Measurements from ENCODE around the gene SPTLC2.

Gene SPTLC2

DNA sequence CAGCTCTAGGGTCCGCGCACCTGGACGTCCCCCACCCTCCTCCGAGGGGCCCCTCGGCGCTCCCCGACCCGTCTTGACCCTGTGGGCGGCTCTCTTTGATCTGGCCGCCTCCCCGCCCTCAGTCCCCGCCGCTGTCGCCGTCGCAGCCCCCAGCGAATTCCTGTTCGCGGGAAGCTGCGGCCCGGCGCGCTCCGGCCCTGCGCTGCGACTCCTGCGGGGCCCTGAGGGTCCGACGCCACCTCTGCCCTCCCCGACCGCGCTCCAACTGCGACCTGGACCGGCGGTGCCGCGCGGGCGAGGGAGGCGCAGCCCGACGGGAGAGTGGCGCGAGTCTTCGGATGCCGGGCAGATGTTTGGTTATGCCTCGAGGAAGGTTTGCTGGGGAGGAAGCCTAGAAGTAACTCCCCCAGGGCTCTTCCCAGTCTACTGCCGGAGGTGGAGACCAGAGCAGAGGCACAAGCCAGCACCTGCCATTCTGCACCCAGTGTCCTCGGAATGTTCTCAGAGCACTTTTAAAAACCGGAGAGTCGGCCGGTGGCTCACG lies 117.4 kb downstream of the SPTLC2 start:
- no peak for DNase-seq

DNA sequence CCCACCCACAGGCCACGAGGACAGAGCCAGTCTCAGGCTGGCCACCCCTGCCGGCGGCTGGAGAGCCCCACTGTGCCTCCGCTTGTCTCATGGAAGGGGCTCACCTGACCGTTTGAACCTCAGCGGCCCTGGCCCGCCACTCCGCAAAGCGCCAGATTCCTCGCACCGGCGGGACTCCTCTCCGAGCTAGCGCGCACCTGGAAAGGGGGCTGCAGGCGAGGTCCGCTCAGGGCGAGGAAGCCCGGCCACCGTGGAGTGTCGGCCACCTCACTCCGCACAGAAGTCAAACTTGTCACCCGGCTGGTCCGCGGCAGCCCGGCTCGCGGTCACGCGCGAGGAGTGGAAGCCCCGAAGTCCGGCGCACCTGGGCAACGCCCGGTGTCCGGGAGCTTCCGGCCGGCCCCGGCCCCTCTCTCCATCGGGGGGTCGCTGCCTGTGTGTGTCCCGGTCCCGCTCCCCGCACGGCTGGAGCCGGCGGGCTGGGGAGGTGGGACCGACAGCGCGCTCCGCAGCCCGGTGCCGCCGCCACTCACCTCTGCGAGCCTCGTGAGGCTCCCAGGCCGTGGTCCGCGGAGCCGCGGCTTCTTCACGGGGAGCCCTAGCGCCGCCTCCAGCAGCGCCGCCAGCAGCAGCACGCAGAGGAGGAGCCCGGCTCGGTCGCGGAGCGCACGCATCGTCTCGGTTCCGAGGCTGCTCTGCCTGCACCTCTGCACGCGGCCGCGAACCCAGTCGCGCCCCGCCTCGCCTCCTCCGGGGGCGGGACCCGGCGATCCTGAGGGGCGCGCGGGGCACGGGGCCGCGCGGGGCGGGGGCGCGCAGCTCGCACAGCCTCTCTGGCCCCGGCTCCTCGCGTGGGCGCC lies 118.1 kb downstream of the SPTLC2 start, which contains the start of gene ISM2:
TSS of gene ISM2 (minus strand) at position 697 of the 860 bp plus-strand sequence. CDS start at position 674, 23 bp downstream.
- DNase-seq: peak; percentile 36

DNA sequence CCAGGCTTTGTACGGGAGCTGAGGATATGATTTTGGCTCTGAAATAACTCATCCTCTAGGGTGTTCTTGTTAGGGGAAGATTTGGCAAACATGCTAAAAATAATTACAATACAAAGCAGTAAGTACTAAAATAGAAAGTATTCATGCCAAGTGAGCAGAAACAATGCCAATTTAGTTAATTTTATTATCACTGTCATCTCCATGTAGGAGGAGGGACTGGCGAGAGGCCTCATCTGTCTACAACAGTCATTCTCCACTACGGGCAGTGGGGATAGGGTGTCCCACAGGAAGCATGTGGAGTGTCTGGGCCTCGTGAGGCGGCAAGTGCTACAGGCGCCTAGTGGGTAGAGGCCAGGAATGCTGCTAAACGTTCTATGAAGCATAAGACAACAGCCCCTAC lies 121.1 kb downstream of the SPTLC2 start:
- no peak for DNase-seq

DNA sequence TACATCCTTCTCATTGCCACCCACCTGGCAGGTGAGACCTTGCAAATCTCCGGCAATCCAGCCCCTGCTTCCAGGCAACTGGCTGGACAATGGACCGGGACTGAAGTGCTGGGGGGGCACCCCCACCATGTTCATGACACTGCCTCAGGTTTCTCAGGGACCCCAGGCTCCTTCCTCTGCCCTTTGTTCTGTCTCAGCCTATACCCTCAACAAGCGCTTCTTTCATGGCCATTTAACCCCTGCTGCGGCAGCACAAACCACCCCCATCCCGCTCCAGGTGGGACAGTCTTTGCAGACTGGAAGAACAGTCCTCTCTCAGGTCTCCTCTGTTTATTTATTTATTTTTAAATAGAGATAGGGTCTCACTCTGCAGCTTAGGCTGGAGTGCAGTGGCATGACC lies 125.4 kb downstream of the SPTLC2 start:
- no peak for DNase-seq

DNA sequence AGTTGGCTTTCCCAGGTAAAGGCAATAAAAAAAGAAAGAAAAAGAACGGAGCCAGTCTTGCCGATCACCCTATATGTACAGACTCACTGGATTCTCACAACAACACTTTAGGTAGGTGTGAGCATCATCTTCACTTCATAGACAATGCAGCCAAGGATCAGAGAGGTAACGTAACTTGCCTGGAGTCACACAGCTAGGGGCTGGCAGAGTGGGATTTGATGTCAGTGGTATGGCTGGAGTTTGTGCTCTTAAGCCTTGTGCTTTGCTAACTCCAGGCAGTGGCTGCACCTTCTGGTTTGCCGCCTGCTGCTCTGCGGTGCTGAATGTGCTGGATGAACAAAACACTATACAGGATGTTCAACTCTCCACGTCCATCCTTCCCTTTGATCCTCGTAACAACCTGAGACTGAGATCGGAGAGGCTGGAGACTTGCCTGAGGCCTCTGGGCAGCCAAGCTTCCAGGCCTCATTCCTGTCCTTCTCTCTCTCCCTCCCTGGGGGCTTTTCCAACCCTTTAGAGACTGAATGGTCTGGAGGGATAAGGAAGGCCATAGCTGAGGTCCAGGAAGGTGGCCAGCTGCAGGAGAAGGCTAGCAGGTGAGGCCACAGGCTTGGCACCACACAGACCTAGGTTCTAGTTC lies 126.0 kb downstream of the SPTLC2 start:
- no peak for DNase-seq

DNA sequence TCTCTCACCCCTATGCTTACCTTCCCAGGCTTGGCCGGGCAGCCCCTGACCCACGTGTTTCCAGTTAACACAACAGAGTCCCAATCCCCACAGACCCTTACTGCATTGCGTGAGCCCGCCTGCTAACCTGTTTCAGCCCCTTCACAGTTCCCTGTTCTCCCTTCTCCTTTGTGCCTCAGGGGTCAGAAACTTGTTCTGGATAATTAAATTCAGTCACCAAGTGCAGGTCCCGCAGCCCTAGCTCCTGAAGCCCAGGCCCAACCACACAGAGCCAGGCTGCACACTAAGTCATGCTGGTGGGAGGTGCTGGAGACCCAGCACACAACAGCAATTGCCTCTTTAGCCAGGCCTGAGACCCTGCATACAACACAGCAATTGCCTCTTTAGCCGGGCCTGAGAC lies 127.4 kb downstream of the SPTLC2 start:
- no peak for DNase-seq

DNA sequence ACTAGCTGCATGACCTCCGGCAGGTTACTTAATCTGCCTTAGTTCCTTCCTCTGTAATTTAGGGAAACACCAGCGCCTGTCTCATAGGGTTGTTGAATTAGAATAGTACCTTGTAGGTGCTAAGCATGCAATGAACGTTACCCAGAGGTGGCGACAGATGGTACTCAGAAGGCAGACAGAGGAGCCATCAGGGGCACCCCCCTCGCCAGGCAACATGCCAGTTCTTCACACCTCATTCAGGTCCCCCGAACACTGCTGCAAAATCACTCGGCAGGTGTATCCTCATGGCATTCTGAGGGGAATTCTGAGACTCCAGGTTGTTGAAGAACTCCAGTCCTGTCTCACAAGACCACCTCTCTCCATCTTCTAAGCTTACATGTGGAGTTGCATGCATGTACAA lies 127.9 kb downstream of the SPTLC2 start:
- DNase-seq: no peak

DNA sequence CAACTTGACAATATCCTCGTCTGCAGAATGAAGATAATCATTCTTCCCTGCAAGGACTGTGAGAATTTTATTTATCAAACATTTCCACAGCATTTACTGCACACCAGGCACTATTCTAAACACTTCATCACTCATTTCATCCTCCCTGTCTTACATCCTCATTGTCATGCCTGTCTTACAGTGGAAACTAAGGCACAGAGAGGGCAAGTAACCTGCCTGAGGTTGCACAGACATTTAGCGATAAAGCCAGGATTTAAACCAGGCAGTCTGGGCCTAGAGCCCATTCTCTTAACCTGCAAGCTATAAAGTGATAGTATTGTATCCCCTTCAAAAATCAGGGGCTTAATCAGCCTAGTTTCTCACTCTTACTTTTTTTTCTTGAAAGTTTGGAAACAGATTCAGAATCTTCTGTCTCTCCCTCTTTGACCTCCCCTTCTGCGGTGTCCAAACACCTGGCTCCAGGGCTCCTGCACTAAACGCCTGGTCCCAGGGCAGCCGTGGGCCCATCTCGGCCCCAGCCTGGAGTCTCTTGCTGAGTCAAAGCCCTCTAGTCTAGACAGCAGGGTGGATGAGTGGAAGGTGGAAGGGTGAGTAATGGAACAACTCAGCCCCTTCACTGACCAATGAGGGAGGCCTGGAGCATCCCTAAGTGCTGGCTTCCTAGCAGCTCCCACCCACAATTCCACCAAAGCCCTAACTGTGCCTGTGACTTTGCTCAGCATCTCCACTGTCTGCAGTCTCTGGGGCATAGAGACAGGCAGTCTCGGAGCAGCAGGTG lies 130.3 kb downstream of the SPTLC2 start:
- DNase-seq: no peak

DNA sequence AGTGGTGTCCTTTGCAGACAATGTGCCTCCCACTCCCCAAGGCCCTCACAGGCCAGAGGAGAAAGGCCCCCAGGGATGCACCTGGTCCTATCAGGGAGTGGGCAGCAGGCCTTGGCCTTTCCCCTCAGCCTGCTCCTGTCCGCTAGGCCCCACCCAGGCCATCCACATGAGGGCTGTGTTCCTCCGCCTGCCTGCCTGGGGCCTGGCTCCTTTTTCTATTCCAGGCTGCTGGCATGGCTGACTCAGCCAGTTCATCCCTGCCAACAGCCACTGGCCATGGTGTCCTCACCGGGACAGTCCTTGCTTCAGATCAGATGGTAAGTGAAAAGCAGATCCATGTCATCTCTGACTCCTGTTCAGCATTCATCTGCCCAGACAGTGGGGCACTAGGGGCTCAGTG lies 131.2 kb downstream of the SPTLC2 start:
- no peak for DNase-seq

DNA sequence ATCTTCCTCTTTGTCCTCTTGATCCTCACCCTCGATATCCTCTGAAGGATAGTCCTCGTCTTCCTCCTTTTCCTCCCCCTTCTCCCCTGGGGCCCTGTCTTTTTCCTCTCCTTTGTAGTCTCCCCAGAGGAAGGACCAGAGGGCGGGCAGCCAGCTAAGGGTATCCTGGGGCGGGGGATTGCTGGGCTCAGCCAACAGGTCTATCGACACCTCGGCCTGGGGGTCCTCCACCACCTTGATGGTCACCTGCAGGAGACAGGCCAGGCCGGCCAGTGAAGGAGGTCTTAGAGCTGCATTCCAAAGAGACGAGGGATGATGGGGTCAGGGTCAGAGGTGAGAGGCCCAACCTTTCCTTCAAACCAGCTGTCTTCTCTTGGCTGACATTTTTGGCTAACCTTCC lies 134.0 kb downstream of the SPTLC2 start:
- no peak for DNase-seq

DNA sequence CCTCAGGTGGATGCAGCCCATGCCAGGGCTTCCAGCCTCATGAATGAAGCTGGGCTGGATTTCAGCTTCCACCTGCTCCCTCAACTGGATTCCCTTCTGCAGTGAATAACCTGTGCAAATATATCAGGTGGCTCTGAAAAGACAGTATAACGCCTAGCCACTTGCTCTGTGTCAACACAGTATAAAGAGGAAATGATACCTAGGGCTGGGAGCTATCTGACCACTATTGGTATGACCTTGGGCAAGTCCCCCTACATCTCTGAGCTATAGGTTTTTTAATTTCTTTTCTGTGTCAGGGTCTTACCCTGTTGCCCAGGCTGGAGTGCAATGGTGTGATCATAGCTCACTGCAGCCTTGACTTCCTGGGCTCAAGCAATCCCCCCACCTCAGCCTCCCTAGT lies 137.6 kb downstream of the SPTLC2 start:
- DNase-seq: no peak

DNA sequence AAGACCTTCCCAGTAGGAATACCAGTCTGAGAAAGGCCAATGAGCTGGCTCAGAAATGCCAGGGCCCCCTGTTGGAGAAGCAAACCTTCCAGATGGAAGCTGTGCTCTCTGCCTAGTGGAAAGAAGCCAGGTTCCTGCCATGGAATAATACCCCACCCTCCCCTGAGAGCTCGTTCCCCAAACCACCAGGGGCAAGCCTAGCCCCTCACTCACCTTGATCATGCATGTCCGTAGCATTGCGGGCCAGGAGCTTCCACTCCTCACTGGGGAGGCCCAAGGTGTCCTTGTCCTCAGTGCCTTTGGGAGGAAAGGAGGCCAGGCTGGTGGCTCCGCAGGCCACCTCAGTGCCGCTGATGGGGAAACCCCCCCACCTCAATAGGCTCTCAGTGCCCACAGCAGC lies 138.4 kb downstream of the SPTLC2 start:
- DNase-seq: no peak

DNA sequence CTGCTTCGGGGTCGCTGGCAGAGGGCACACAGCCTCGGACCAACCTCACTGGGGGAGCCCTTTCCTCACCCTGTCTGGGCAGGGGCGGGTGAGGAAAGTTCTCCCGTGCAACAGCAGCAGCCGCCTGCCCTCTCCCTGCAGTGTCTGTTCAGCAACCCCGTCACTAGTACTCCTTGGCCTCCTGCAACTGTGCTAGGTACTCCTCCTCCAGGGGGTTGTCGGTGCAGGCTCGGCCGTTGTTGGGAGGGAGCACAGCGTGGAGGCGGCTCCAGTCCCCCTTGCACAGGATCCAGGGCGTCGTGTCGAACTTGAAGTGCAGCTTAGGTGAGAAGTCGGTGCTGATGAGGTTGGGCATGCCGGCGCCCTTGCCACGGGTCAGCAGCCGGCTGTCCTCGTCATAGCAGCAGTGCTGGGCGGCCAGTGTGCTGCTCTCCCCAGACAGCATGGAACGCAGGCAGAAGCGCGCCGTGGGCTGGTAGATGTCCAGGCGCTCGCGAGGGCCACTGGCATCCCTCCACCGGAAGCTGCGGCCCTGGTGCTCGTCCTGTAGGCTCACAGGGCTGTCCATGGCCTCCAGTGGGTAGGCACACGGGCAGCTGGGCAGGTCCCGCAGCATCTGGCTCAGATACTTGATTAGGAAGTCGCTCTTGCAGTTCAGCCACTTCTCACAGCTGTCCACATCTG lies 140.9 kb downstream of the SPTLC2 start:
- no peak for DNase-seq

DNA sequence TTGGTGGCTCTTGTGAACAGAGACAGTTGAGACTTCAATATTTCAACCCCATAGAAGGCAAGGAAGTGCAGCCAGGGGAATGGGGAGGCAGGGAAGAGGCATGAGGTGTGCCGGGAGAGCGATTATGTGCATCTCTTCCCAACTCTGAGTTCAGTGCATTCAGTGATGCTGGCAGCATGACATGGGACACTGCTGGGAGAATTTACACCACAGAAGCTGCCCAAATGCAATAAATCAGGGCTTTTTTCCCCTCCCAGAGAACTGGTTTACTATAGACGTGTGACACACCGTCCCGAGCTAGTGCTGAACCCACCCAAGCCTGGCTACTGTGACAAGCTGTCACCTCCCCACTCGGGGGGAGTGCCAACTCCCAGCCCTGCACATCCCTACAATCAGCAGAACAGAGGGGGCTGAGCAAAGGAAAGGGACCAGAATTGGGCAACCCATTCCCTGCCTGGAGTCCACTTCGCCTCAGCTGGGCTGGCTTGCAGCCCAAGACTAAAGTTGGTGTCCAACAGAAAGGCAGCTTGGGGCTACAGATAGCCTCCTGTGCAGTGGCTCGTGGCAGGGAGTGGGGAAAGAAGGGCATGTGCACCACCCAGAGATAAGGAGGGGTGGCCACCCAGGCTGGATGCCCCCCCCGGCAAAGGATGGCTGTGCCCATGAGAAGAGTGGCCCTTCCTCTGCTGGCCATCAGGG lies 141.8 kb downstream of the SPTLC2 start:
- DNase-seq: no peak

DNA sequence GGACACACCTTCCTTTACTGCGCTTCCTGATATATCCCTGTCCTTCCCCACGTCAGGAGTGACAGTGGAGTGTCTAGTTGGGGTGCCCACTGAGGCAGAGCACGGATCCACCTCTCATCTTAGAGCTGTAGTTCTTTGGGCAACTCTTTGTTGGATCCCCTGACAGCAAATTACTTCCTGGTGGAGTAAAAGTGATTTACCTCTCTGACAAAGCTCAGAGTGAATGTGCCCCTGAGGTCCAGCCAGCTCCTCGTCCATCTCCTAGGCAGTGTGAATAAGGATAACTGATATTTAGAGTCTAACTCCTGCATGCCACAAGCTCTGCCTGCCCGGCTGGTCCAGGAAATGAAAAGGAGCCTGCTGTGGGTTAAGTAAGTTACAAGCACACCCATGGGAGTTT lies 142.5 kb downstream of the SPTLC2 start:
- no peak for DNase-seq

DNA sequence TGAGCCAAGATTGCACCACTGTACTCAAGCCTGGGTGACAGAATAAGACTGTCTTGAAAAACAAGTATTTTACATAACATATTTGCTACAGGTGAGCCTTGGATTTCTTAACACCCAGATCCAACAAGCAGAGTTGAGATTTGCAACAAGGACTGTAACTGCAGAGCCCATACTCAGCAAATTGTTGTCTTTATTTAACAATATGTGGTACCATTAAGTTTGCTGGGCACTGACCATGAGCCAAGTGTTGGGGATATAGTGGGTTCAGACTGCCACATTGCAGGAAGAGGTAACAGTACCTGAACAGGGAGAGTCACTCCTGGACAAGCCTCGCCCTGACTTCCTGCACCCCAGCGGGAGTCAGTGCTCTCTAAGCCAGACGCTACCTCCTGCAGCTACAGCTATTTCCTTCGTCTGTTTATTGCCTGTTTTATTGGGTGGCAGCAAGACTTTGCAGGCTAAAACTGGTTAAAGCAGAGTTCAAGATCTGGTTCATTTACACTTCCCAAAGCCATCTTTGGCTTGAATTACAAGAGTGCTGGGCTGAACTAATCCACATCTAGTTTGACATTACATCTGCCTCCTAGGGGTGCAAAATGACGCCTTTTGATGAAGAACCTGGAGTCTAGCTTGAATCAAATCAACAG lies 146.1 kb downstream of the SPTLC2 start:
- no peak for DNase-seq

DNA sequence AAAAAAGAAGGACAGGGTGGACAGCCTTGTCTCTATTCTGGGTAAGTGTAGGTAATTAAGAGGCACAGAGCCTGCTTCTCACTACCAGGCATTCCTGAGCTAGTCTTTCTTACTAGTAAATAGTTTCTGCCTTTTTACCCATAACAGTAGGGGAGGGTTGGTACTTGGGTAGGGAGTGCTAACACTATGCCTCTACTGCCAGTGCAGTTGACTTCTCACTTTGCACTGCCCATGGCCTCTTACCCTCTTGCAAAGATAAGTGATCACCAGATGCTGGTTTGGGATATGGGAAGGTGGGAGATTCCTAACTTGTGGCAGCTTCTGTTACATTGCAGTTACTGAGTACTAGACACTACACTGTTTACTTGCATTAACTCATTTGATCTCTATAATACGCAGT lies 146.9 kb downstream of the SPTLC2 start:
- no peak for DNase-seq

DNA sequence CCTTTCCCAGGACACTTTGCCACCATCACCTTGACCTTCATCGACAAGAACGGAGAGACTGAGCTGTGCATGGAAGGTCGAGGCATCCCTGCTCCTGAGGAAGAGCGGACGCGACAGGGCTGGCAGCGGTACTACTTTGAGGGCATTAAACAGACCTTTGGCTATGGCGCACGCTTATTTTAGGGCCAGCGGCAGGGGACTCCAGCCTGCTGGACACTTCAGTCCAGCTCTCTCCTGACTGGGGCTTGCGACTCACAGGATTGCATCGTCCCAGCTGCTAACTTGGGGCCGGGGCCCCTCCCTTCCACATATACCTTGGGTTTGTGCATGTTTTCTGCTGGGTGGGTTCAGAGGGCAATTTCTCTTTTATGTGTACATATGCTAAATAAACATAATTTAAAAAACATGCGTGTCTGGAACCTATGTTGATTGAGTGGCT lies 147.4 kb downstream of the SPTLC2 start:
- DNase-seq: no peak

DNA sequence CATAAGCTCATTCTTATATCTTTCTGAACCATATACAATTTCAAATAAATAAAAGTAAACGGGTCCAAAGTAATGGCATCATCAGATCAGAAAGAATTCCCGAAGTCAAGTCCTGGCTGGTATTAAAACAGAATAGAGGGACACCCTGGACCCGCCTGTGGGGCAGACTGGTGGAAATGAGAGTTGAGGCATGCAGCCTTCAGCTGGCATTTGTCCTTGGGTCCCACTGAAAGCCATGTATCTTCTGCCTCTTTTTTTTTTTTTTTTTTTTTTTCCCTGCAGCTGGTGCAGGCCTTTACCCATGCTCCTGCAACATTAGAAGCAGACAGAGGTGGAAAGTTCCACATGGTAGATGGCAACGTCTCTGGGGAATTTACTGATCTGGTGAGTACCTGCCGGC lies 148.6 kb downstream of the SPTLC2 start:
- DNase-seq: no peak

DNA sequence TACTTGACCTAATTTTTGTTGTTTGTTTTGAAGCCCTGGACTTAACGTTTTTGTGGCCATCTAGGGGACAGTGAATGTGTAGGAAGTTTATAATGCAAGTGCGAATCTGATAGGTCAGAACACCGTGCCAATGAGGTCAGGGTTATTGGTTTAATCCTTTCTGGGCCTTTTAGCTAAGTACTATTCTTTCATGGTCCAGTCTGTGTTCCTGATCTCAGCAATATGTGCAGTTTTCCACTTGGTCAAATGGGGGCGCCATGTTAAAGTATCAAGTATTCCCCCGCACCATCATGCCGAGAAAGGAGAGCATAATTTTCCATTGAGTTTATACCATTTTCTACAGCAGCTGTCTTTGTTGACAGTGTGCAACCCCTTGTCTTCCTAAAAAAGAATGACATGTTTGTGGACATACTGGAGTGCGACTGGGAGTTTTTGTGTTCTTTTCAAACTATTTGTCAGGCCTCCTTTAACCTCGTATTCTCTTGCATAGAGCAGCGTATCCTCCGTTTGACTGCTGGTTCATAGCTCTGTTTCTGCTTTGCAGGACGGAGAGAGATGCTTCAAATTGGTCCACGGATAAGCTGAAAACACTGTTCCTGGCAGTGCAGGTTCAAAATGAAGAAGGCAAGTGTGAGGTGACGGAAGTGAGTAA lies 157.2 kb downstream of the SPTLC2 start:
- DNase-seq: peak; percentile 57
